ENCODE measurements around the gene PGLYRP3.

DNA sequence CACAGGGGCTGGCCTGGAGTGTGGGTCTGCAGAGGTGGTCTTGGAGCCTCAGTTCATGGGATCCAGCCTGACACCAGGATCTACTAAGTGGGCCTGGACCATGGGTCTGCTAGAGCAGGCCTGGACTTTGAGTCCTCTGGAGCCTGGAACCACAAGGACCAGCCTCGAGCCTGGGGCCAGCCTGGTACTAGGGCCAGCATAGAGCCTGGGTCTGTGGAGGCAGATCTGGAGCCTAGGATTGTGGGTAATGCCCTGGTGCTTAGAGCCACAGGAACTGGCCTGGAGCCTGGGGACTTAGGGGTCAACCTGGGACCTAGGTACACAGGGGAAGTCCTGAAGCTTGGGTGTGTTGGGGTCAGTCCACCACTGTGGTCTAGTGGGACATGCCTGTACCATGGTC, 40.6 kb downstream of the PGLYRP3 start:
- TF ChIP-seq, protein P1, sequence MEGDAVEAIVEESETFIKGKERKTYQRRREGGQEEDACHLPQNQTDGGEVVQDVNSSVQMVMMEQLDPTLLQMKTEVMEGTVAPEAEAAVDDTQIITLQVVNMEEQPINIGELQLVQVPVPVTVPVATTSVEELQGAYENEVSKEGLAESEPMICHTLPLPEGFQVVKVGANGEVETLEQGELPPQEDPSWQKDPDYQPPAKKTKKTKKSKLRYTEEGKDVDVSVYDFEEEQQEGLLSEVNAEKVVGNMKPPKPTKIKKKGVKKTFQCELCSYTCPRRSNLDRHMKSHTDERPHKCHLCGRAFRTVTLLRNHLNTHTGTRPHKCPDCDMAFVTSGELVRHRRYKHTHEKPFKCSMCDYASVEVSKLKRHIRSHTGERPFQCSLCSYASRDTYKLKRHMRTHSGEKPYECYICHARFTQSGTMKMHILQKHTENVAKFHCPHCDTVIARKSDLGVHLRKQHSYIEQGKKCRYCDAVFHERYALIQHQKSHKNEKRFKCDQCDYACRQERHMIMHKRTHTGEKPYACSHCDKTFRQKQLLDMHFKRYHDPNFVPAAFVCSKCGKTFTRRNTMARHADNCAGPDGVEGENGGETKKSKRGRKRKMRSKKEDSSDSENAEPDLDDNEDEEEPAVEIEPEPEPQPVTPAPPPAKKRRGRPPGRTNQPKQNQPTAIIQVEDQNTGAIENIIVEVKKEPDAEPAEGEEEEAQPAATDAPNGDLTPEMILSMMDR (IDR thresholded peaks at IDR 0.05): no peak
- TF ChIP-seq POLR2A (IDR thresholded peaks at IDR 0.05): no peak
